ENCODE measurements around the gene POC1B.

The POC1B gene

GRCh38 chr12:89524541-89525304 lies 1.1 kb downstream of the POC1B start, which contains the start of gene GALNT4:
GALNT4 (minus strand) TSS chr12:89524796; CDS start chr12:89524549, 247 bp downstream.
- FAIRE-seq, result no peak
- DNase-seq (ENCODE audit: insufficient read length, low spot score), result peak; percentile 31
- peak; percentile 59 for TF ChIP-seq CTCF (IDR thresholded peaks at IDR 0.05; ENCODE audit: insufficient read depth, missing control alignments)

GRCh38 chr12:89523843-89524540 lies 1.9 kb downstream of the POC1B start:
- DNase-seq (ENCODE audit: insufficient read length, low spot score) (no peak), FAIRE-seq (no peak)
- no peak for TF ChIP-seq CTCF (IDR thresholded peaks at IDR 0.05; ENCODE audit: insufficient read depth, missing control alignments)

- FAIRE-seq (no peak), DNase-seq (ENCODE audit: insufficient read length, low spot score) (no peak)
- no peak for TF ChIP-seq CTCF (IDR thresholded peaks at IDR 0.05; ENCODE audit: insufficient read depth, missing control alignments)
Observed at GRCh38 chr12:89523393-89523792, 2.5 kb downstream of the POC1B start.

- DNase-seq (ENCODE audit: insufficient read length, low spot score) (no peak), FAIRE-seq (no peak)
- TF ChIP-seq CTCF (IDR thresholded peaks at IDR 0.05; ENCODE audit: insufficient read depth, missing control alignments), result no peak
Observed at GRCh38 chr12:89521364-89522223, 4.3 kb downstream of the POC1B start.

- FAIRE-seq (no peak), DNase-seq (ENCODE audit: insufficient read length, low spot score) (no peak)
- no peak for TF ChIP-seq CTCF (IDR thresholded peaks at IDR 0.05; ENCODE audit: insufficient read depth, missing control alignments)
Observed at GRCh38 chr12:89517720-89518119, 8.1 kb downstream of the POC1B start.

GRCh38 chr12:89516633-89517032 lies 9.2 kb downstream of the POC1B start:
- TF ChIP-seq CTCF (IDR thresholded peaks at IDR 0.05; ENCODE audit: insufficient read depth, missing control alignments), result no peak
- DNase-seq (ENCODE audit: insufficient read length, low spot score), result no peak
- FAIRE-seq, result no peak
